Right atrium auricular region (tissue), 2 donors: Measurements from ENCODE around the gene PLAU. TPM values are rescaled to one million over a fixed set of nuclear protein-coding genes. Genes with fewer than 3 reads are reported as not detected.
"Not testable (repeated sequence)": the region's sequence is repeated elsewhere in the genome, so short reads cannot be mapped to it uniquely, and the experiment has no call there.

Source experiments
- DNase-seq: peaks from one replicate; pipeline ENCODE4 v3.0.0-alpha.2; 2019; ENCODE audit warnings: low spot score
- H3K27ac ChIP-seq, 2 donors: fragments of 200-600 bp; sonication (generic); 1 replicate in 1 of 2; 2 replicates in 1 of 2; pipeline ENCODE4 v1.5.1; 2016 to 2019
- H3K27me3 ChIP-seq, 2 donors: fragments of 200-600 bp; sonication (generic); one replicate each; pipeline versions ENCODE4 v1.5.1 to v1.6.0; 2017 to 2019
- H3K36me3 ChIP-seq: fragments of 200-600 bp; sonication (generic); one replicate; pipeline ENCODE4 v1.5.1; 2016
- H3K4me1 ChIP-seq, 2 donors: fragments of 200-600 bp; sonication (generic); one replicate each; pipeline versions ENCODE4 v1.5.1 to v1.6.0; 2017 to 2019
- H3K4me3 ChIP-seq, 2 donors: fragments of 200-600 bp; sonication (generic); 1 replicate in 1 of 2; 2 replicates in 1 of 2; pipeline ENCODE4 v1.5.1; 2017 to 2019; ENCODE audit warnings: mild to moderate bottlenecking in 1 of 2, moderate library complexity in 1 of 2
- H3K9me3 ChIP-seq, 2 donors: fragments of 200-600 bp; sonication (generic); one replicate each; pipeline ENCODE4 v1.5.1; 2019
- CTCF ChIP-seq, 2 donors: fragments of 200-600 bp; sonication (generic); IDR thresholded peaks; one replicate each; pipeline ENCODE4 v1.5.1; 2019; ENCODE audit warnings: antibody characterized with exemption in 2 of 2
- total RNA-seq, 2 donors: library from RNA; depleted of rRNA; stranded (reverse); fragments of >200 nt; gene quantifications; one replicate each; pipeline ENCODE4 v1.1.0, GENCODE V29; 2016

PLAU gene
- total RNA-seq, 2 donors from 2014 or later, result 3.9 to 4.6 TPM

GRCh38 chr10:73959484-73960243, 48.7 kb downstream of the PLAU start:
- no peak for DNase-seq
- Histone ChIP-seq H3K36me3 (no peaks in the 10 kb centered on the region), H3K4me3 (no peak overlapping the region), H3K27me3 (no peaks in the 10 kb centered on the region), H3K9me3 (no peaks in the 10 kb centered on the region), H3K4me1 (peaks cover 0 to 13% of the 10 kb centered on the region in 2 donors), H3K27ac (no peak overlapping the region)
- TF ChIP-seq CTCF (IDR thresholded peaks at IDR 0.05), result no peak

GRCh38 chr10:73962386-73962785, 51.5 kb downstream of the PLAU start:
- TF ChIP-seq CTCF (IDR thresholded peaks at IDR 0.05), result no peak

GRCh38 chr10:73963533-73963932, 52.6 kb downstream of the PLAU start:
- H3K27ac ChIP-seq, H3K4me3 ChIP-seq, H3K9me3 ChIP-seq, H3K36me3 ChIP-seq, DNase-seq, H3K27me3 ChIP-seq: not testable (repeated sequence)
- H3K4me1 ChIP-seq, result peaks cover 0 to 32% of the 10 kb centered on the region in 2 donors

More at GRCh38 chr10:73962386-73962785, 51.5 kb downstream of the PLAU start:
- Histone ChIP-seq H3K36me3 (no peaks in the 10 kb centered on the region), H3K27me3 (no peaks in the 10 kb centered on the region), H3K4me1 (peaks cover 0 to 25% of the 10 kb centered on the region in 2 donors), H3K4me3 (no peak overlapping the region), H3K9me3 (no peaks in the 10 kb centered on the region), H3K27ac (no peak overlapping the region)
- DNase-seq, result no peak

GRCh38 chr10:73964743-73965142, 53.8 kb downstream of the PLAU start:
- no peaks in the 10 kb centered on the region for H3K36me3 ChIP-seq
- no peak for DNase-seq
- no peak for TF ChIP-seq CTCF (IDR thresholded peaks at IDR 0.05)
- no peak overlapping the region for H3K27ac ChIP-seq
- no peak overlapping the region for H3K4me3 ChIP-seq
- H3K9me3 ChIP-seq, result no peaks in the 10 kb centered on the region
- H3K4me1 ChIP-seq, result peaks cover 0 to 32% of the 10 kb centered on the region in 2 donors
- no peaks in the 10 kb centered on the region for H3K27me3 ChIP-seq

DNA sequence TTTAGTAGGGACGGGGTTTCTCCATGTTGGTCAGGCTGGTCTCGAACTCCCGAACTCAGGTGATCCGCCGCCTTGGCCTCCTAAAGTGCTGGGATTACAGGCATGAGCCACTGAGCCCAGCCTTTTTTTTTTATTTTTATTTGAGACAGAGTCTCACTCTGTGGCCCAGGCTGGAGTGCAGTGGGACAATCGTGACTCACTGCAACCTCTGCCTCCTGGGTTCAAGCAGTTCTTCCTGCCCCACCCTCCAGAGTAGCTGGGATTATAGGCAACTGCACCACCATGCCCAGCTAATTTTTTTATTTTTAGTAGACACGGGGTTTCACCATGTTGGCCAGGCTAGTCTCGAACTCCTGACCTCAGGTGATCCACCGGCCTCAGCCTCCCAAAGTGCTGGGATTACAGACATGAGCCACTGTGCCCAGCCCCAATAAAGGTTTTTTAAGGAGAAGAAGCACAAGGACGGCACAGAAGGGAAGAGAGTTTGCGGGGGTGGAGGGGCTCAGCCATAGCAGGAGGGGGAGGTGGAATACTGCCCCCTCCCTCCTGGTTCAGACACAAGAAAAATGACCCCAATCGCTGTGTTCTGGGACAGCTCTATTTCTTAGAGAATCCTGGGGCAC, 54.4 kb downstream of the PLAU start:
- peak overlapping the region; percentile 86 to 92 for H3K27ac ChIP-seq
- peaks cover 0 to 32% of the 10 kb centered on the region in 2 donors for H3K4me1 ChIP-seq
- peak overlapping the region in 1 of 2 donors; percentile 15 for H3K4me3 ChIP-seq
- not testable (repeated sequence) for H3K27me3 ChIP-seq, DNase-seq, H3K9me3 ChIP-seq, H3K36me3 ChIP-seq

DNA sequence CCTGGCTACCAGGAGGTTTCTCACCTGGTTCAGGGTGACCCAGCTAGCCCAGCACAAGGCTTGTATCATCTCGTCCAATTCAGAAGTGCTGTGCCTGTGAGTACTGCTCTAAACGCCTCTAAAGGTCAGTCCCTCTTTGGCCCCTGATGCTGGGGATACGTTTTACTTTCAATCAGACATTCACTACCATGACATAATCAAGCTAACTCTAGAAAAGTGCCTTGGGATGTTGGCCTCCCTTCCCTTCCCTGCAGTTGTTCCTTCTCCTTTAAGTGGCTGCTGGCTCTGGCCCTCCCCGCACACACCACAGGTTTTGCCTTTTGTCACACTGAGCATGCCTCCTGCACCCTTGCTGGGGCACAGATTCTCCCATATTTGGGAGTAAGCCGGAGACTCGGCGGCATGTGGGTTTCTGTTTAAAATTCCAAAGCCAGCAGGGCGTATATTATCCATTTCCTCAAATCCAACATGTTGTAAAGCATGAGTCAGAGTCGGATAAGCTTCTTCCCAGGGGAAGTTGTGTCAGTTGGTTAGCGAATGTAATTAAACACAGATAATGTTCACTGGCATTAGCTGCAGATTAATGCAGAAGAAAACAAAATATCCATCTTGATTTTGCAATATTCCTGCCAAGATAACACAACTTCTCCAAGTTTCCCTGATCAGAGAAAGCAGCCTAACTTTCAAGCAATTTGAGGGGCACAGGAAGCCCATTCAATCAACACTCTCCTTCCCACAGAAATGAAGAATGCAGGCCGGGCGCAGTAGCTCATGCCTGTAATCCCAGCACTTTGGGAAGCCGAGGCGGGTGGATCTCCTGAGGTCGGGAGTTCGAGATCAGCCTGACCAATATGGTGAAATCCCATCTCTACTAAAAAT, 55.2 kb downstream of the PLAU start:
- H3K36me3 ChIP-seq, result no peaks in the 10 kb centered on the region
- no peaks in the 10 kb centered on the region for H3K9me3 ChIP-seq
- H3K27me3 ChIP-seq, result no peaks in the 10 kb centered on the region
- no peak for TF ChIP-seq CTCF (IDR thresholded peaks at IDR 0.05)
- H3K4me1 ChIP-seq, result peaks cover 0 to 32% of the 10 kb centered on the region in 2 donors
- peak; percentile 90 for DNase-seq
- peak overlapping the region; percentile 86 to 92 for H3K27ac ChIP-seq
- peak overlapping the region in 1 of 2 donors; percentile 15 for H3K4me3 ChIP-seq
